NCI-H2227 (cell line): Measurements from ENCODE around the gene EBF4.

ENCODE experiments used
- DNase-seq: peaks from one replicate; lab custom pipeline; 2025; ENCODE audit not compliant: unreplicated experiment; lab: John Stamatoyannopoulos, UW

EBF4 gene

DNA sequence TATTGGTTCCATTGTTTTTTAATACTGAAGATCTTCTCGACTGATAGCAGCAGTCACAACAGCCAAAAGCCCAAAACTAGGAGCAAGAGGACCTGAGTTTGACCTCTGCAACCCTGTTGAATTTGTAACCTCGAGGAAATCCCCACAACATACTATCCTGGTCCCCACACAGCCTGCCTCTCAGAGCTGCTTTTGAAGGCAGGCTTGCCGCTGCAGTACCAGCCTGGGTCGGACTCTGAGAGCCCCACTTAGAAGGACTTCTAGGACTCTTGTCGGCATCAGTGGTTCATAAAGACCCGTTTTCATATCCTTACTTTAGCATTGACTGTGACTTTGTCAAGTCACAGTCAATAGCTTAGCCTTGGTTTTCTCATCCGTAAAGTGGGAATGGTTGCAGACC lies 49.3 kb downstream of the EBF4 start:
- DNase-seq: no peak

DNA sequence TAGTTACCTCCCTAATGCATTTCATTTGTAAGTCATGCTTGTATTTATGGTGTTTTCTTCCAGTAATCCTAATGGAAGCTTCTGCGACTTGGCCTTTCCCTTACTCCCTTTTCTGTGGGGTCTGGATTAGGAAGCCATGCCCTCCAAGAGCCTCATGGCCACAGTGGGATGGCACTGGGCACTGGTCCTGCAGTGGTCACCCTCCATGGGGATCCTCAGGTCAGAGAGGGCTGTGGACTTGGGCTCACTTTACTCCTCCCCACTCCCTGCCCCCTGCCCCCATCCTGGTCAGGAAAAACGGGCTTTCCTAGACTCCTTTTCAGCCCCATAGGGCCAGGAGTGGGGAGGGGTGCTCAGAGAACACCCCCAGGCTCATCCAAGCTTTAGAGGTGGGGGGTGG lies 49.9 kb downstream of the EBF4 start:
- DNase-seq: no peak

DNA sequence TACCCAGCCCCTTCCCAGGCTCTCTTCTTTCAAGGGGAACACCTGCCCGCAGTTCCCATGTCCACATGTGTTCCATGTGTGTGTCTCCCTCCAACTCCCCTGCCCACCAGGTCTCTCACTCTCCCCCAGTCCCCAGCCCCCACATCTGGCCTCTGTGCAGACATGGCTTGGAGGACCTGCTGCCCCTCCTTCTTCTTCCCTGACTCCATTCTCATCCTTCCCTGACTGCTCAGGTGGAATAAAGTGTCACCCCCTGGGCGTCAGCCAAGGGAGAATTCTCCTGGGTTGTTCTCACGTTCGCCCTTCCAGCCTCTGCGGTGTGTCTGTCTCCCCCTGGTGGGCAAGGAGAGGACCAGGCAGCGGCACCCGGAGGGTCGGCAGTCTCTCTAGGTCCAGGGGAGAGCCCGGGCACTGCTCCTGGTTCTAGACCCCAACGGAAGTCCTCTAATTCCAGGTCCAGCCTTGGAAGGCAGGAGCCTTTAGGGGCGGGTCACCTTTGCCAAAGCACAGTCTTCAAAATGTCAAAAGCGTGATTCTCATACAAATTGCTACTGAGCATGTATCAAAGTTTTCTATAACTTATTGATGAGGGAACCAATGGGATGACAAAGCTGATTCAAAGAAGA lies 50.5 kb downstream of the EBF4 start:
- peak; percentile 41 for DNase-seq

DNA sequence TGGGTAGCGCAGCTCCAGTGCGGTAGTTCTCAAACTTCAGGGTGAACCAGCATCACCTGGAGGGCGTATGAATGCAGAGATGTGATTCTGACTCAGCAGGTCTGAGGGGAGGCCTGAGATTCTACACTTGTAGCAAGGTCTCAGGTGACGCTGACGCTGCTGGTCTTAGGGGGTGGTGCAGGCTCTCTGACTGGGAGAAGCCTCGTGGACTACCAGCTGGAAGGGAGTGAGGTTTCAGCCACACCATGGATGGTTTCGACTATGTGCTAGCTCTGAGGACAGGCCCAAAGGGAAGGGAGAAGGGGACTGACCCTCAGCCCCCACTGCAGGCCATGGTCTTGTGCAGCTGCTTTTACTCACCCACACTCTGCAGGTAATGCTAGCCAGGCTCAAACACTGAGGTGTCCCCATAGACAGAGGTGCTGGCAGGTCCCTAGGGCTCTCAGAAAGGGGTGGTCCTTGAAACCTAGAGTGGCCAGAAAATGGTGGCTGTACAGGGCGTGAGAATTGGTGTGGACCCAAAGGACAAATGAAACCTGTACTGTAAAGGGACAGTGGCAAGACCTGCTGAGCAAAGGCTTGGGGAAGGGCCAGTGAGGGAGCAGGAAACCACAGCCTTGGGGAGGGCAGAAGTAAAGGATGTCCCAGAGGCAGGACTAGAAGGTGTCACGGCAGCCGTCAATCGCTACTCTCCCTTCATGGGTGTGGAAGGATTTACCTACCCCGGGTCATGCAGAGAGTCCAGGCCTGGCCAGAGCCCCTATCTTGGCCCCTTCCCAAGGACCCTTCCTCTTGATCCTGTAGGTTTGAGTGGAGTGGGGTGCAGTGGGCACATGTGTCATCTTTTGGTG lies 52.7 kb downstream of the EBF4 start:
- DNase-seq: no peak

DNA sequence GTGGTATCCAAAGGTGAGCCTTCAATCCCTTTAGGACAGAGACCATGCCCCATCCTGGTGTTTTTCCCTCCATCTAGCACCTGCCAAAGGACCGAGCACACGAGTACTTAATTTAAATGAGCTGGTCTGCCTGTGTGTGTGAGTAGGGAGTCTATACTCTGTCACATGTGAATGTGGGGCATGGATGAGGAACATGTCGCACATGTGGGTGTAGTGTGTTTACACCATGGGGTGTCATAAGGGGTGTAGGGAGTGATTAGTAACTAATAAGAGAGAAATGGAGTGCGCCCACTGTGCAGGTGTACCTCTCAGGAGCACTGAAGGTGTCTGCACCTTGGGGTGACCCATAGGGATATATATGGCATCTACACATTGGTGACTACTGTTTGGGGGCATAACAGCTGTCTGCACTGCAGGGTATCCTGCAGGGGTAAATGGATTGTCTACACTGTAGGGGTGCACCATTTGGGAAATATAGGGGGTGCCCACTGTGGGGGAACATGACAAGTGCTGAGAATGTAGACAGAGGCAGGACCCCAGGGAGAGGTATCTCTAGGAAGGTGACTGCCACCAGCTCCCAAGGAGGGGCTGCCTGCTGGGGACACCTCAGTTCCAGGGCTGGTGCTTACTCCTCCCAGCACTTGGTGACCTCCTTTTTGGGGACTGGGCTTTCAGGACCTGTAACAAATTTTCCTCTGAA lies 53.5 kb downstream of the EBF4 start:
- no peak for DNase-seq

DNA sequence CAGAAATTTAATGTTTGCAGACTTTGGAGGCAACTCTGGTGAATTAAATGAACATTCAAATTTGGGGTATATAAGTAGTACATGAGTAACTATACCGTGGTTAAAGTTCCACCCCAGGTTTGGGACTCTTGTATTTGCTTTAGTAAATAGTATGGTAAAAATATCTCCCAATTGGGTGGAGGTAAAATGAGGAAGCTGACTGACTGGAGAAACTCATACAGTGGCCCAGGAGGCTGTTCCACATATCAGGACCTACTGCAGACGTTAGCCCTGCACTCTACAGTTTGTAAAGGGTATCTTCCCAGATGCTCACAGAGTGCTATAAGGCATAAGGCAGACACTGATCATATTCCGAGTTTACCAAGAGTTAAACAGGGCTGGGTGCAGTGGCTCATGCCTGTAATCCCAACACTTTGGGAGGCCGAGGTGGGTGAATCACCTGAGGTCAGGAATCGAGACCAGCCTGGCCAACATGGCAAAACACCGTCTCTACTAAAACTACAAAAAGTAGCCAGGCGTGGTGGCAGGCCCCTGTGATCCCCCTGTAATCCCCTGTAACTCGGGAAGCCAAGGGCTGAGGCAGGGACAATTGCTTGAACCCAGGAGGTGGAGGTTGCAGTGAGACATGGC lies 54.2 kb downstream of the EBF4 start:
- DNase-seq: no peak

DNA sequence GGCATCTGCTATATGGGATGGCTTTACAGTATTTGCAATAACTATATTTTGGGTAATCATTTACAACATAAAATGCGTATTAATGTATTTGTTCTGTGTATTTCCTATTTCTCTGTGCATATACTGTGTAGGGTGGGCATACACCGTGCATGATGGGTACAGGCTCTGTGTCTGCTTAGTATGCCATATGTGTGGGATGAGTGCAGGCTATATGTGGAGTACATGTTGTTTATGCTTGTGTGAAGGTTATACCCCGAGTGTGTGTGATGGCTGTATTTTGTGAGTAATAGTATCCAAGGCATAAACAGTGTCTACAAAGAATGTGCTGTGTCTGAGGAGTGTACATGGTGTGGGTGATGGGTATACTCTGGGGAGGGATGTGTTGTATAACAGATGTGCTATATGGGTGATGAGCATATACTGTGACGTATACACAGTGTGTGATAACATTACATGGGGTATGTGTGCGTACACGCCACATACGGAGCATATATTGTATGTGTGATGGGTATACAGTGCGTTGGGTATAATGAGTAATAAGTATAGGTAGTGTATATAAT lies 55.2 kb downstream of the EBF4 start:
- DNase-seq: no peak

DNA sequence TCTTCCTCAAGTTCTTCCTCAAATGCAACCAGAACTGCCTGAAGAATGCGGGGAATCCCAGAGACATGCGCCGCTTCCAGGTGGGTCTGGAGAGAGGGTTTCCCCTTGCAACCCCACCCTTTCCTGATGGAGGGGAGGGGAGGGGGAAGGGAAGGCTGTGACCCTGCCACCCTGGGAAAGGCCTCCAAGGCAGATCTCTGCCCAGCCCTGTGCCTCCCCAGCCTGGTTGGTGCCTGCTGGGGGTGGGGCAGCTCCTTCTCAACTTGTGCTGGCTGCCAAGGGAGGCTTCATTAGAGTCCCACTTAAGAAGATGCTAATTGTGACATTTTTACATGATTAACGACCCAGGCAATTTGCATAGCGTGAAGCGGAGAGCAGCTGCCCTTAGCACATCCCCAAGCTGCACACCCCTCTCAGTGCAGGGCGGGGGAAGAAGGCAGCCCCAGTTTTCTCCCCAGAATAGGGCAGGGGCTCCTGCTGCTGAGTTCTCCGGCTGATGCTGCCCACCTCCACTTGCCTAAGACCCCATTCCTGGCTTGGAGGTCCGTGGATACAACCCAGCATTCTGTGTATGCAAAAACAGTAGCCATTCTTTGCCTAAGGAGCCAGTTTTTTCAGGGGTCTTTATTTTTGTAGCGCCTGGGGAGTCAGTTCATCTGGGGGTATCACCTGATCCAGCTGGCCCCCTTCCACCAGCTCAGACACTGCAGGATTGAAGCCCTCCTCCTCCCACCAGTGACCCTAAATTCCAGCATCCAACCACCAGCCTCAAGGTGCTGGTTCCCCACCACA lies 56.2 kb downstream of the EBF4 start:
- no peak for DNase-seq

DNA sequence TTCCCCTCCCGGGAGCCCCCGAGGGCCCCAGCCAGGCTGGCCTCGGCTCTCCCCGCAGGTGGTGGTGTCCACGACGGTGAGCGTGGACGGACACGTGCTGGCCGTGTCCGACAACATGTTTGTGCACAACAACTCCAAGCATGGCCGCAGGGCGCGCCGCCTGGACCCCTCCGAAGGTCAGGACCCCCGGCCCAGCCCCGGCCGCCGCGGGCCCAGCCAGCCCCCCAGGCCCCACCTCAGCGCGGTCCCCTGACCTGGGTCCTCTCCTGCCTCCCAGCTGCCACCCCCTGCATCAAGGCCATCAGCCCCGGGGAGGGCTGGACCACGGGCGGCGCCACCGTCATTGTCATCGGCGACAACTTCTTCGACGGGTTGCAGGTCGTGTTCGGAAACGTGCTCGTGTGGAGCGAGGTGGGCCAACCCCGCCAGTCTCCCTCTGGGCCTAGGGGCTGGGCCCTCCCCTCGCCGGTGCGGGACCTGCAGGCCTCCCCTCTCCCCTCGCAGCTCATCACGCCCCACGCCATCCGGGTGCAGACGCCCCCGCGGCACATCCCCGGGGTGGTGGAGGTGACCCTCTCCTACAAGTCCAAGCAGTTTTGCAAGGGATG lies 56.9 kb downstream of the EBF4 start:
- no peak for DNase-seq

DNA sequence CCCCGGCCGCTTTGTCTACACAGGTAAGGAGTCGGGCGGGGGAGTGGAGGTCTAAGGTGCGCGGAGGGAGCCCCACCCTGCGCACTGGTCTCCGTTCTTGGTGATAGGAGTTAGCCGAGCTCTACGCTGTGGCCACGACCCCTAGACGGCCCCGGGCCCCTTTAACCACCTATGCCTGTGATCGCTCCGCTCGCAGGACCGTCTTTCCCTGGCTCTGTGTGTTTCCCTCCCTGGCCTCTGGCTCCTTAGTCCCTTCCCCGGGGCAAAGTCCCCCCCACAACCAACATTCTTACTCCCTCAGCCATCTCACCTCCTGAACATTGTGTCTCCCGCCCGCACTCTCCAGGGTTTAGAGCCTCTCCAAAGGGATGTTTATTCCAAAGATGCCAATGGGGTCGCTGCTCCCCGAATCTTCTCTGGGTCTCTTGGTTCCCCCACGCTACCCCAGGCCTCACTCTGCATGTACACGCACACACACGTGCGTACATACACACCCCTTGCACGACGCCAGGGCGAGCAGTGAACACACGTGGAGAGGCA lies 57.4 kb downstream of the EBF4 start:
- DNase-seq: no peak

DNA sequence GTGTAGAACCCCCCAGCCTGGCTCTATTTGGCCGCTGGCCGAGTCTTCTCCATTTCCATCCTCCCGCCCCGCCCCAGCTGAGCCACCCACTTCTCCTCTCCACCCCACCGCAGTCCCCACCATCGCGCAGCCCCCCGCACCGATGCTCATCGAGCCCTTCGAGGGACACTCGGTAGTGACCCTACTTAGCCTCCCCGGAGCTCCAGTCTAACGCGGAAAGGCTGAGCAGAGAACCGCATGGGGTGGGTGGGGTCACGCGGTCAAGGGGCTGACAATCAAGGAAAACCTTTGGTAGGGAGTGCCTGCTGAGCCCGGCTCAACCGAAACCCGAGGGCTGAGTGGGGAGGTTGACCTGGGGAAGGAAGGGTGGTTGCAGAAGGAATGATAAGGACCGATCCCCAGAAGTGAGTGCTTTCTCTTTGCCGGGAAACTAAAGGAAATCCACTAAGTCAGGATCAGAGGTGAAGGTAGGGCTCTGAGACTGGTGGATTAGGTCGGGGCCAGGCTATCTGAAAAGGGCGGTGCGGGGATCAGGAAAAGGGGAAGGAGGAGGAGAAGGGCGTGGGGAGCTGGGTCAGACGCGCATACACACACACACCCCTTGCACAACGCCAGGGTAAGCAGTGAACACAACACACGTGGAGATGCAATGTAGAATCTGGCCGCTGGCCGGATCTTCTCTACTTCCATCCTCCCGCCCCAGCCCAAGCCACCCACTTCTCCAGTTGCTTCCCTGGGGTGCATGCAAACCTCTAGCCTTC lies 58.1 kb downstream of the EBF4 start:
- no peak for DNase-seq

DNA sequence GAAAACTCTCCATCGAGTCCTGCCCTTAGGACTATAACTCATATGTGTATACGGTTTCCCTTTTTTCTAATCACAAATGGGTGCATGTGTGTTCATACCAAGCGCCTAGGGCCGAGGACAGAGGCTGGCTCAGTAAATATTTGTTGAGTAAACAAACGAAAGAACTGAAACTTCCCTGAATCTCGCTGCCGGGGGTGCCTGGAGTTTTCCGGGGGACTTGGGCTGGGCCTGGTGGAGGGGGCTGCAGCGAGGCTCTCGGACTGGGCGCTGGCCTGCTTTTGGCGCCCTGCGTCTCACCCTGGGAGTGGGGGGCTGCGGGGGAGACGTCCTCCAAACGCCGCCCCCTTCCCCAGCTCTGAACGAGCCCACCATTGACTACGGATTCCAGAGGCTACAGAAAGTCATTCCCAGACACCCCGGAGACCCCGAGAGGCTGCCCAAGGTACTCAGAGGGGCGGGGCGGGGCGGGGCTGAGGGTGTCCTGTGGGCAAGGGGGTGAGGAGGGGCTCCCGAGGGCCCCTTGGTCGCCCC lies 58.8 kb downstream of the EBF4 start:
- DNase-seq: no peak

DNA sequence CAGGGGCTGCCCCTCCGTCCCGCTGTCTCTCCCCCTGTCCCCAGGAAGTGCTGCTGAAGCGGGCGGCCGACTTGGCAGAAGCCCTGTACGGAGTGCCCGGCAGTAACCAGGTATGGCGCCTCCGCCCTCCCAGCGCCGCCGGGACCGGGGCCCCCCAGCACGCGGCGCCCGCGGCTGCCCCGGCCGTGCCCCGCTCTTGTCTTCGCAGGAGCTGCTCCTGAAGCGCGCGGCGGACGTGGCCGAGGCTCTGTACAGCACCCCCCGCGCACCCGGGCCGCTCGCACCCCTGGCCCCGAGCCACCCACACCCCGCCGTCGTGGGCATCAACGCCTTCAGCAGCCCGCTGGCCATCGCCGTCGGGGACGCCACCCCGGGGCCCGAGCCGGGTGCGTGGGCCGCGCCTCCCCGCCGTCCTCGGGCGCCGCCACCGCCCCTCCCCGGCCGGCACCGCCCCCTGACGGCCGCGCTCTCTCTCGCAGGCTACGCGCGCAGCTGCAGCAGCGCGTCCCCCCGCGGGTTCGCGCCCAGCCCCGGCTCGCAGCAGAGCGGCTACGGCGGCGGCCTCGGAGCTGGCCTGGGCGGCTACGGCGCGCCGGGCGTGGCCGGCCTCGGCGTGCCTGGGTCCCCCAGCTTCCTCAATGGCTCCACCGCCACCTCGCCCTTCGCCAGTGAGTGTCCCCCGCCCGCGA lies 59.4 kb downstream of the EBF4 start:
- DNase-seq: no peak

DNA sequence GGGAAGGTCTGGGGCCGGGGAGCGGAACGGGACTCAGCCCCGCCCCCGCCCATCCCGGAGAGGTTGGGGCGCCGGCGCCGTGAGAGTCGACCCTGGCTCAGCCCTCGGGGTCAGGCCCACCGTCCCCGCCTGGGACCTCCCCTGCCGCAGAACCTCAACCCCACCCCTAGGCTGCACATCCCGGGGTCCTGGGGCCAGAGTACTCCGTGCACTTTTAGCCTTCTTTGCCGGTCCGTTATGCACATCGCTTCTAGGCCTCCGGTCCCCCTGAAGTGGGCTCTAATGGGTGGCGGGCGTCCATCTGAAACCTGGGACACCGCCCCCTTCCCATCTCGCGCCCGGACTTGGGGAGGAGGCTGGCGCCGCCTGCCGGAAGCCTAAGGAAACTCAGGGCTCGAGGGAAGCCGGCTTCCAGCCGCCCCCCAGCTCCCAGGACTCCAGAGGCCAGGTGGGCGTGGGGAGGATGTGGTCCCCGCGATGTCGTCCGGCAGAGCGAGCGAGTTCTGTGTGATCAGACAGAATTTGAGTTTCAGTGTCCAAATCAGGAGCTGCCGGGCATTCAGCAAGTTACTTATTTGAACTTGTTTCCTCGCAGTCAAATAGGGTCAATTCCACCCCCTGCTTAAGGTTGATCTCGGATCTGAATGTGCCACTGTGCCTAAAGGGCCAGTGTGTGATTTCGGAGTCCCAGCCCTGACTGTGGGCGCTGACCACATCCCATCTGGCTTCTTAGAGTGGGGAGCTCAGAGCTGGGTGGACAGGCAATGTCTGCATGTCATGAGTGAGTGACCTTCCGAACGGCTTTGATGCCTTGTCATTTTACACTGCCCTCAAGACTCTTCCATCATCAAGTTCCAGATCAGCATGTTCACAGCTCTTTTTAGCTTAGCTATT lies 60.2 kb downstream of the EBF4 start:
- no peak for DNase-seq

DNA sequence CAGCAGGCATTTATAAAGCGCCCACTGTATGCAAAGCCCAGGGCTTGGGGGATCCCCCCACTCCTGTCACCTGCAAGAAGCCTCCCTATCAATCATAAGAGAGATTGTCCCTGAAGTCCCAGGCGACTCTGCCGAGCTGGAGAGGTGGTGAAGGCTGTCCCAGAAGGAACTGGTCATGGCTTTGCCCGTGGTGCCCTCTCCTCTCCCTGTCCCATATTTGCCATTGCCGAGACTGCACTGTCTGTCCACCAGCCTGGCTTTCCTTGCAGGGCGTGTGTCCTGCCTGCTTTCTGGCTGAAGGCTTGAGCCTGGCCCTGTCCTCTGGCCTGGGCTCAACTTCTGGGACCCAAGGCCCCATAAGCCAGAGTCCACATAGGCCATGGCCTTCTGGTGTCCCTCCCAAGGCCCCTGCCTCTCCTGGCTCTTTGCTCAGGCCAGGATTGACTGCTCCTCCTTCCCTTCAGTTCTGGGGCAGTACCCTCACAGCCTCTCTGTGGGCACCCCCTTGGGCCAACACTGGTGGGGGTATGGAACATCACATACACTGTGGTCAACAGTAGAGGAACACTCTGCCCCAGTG lies 61.0 kb downstream of the EBF4 start:
- no peak for DNase-seq

DNA sequence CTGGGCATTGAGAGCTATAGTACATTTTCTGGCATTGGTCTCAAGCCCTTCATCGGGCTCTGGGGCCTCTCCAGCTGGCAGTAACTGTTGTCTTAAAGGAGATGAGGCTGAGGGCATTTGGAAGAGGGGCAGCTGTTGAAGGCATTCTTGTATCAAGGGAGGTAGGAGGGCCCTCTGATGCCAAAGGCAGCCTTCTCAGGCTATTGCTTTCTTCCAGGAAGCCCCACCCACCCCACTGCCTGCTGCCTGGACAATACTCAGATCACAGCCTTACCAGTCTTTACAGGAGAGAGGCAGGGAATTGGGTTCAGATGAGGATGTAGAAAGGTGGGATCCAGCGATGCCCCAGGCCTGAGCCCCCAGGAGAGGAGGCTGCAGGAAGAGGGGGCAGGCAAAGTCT lies 61.8 kb downstream of the EBF4 start:
- peak; percentile 13 for DNase-seq
